HG02623 (cell line): ENCODE data around the gene XPA.

Experiments
- ATAC-seq: cut with Tn5 transposase; IDR thresholded peaks from one replicate; pipeline ENCODE4 v1.9.1; 2021; ENCODE audit warnings: moderate library complexity; ENCODE audit not compliant: unreplicated experiment

Gene XPA

DNA sequence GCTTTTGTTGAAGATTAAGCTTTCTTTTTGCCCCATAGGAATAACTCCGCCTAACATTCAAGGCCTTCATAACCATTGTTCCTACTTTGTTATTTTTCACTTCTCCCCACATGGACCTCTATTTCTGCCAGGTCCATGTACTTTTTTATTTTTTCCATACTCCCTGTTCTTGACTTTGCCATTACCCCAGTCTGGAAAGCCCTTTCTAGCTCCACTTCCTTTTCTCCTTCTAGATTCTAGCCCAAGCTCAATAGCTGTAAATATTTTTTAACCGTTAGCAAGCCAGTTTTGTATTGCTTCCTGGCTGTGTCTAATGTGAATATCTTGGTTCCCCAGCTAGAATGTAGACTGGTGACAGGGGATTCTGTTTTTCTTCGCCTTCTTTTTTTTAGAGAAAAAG, 37.4 kb downstream of the XPA start:
- ATAC-seq = no peak

DNA sequence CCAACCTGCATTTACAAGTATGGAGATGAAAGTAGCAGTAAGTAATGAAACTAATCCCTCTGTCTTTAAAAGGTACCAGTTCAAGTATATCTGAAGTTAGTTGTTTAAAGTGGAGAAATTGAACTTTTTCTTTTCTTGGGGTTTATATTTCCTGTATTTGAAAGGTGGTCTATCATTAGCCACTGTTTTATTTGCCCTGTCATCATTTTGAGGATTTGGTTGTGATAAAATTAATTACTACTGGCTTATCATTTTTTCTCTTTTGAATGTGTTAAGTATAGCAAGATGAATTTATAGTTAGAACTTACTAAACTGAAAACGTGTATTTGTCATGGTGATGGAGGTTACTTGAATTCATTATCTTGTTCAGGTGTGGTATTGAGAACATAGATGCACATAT, 38.4 kb downstream of the XPA start:
- no peak for ATAC-seq

DNA sequence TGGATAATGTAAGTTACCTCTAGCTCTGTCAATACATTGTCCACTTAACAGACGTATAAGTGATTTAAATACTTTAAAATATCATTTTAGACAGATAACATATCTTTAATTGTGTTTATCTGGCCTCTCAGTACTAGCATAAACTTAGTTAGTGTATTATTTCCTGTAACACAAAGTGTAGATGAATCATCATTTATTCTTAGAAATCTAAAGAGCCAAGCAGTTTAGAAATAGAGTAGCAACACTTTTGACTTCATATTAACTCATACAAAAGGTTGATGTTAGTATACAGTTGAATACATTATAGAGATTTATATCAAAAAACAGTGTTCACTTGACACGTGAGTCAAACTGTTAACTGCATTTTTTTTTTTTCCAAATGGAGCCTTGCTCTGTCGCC, 45.5 kb downstream of the XPA start:
- no peak for ATAC-seq

DNA sequence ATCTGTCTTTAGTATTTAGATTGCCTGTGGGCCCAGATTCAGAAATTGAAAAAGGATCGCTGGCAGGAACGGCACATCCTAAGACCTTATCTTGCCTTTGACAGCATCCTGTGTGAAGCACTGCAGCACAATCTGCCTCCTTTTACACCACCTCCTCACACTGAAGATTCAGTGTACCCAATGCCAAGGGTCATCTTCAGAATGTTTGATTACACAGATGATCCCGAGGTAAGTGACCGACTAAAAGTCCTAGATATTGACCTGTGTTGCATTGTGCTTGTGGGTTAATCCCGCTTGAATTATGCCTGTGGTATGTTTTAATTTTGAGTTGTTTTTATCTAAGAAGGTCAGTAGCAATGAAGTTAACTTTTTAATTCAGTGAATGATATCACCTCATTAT, 49.1 kb downstream of the XPA start:
- no peak for ATAC-seq

DNA sequence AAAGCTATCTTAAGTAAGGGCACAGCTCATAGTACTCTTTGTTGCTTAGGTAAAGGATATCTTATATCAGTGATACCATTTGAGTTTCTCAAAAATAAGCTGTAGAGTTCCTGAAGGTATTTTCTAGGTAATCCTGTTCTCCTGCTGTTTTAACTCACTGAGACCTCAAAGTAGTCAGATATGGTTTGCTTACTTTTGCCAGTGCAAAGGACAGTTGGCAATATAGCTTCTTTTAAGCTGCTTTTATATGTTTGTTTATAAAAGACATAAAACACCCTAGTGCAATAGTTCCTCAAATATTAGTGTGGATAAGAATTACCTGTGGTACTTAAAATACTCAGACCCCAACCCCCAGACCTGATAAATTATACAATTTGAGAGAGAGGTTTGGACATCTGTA, 51.4 kb downstream of the XPA start:
- no peak for ATAC-seq

DNA sequence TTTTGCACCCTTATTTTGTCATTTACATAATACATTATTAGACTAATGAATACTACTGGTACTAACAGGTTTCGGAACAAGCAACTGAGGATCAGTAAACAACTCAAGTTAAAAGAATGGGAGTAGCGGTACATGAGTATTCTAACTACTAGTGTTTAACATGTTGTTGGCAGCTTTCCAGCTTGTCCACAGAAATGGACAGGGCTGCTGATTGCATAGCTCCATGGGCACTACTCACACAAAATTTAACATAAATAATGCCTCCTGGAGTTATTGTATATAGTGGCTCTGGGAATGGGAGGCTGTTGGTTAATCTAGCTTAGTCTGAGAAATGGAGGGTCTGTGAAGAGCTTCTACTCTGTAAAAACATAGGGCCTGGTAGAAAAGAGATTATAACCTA, 56.8 kb downstream of the XPA start:
- ATAC-seq = no peak

DNA sequence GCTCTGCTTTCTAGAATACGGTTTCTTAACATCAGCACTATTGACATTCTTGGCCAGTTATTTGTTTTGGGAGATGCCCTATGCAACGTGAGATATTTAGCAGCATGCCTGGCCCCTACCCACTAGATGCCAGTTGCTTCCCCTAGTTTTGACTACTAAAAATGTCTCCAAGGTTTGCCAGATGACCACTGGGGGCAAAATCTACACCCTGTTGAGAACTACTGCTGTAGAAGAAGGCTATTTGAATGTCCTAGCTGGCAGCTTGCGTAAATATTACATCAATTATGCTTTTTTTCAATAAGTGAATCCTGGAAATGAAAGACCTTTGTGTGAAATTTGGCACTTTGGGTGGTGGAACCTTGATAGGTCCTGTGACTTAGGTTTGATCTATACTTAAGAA, 58.5 kb downstream of the XPA start:
- no peak for ATAC-seq

DNA sequence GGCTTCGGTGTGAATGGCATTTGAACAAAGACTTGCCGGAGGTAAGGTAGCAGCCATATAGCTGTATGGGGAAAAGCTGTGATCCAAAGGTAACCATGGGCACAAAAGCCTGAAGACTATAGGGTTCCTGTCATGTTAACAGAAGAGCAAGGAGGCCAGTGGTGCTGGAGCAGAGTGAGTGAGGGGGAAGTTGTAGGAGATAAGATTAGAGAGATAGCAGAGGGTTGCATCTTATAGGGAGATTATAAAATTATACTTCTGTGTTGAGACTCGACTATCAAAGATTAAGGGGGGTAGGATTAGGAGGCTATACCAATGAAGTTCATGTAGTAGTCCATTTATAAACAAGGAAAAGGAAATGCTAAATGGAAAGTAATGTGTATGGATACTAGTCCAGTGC, 60.2 kb downstream of the XPA start:
- no peak for ATAC-seq

DNA sequence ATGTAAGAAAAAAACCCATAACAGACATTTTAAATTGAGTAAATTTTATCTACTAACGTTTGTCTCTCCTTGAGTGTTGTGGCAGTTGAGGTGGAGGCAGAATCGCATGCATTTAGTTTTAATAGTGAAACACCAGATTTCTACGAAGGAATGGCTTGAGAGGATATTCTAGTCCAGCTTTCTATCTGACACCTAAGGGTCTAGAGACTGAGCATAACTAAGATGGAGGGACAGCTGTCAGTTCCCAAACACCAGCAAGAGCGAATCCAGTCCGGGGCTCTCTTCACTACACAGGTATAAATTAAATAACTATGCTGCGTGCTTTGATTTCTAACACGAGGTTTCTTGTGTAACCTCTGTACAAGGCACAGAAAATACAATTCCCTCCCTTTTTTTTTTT, 62.1 kb downstream of the XPA start:
- ATAC-seq = no peak

DNA sequence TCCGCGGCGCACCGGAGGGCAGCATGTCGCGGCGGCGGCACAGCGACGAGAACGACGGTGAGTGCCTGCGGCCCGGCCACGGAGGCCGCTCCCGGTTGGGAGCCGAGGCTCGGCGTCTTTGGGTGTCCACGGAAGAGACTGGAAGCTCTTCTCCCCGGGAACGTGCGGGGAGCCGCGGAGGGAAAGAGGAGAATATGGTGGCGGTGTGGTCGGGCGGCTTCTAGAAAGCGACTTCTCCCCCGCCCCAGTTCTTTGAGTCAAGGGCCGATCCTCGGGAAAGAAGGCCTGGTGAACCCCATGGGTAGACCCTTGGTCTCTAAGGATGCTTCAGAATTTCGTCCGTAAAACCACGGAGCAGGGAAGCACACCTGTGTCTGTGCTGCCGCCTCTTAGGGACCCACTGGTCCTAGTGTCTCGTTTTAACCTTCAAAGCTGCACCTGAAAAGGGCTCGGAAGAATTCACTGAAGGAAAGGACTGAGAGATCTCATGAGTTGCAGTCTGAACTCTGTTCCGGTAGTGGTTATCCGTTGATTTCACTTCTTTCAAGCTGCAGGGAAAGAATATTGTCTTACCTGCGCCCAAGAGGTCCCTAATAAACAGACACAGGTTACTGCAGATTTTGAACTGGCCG, 63.2 kb downstream of the XPA start:
- ATAC-seq = peak; percentile 0

DNA sequence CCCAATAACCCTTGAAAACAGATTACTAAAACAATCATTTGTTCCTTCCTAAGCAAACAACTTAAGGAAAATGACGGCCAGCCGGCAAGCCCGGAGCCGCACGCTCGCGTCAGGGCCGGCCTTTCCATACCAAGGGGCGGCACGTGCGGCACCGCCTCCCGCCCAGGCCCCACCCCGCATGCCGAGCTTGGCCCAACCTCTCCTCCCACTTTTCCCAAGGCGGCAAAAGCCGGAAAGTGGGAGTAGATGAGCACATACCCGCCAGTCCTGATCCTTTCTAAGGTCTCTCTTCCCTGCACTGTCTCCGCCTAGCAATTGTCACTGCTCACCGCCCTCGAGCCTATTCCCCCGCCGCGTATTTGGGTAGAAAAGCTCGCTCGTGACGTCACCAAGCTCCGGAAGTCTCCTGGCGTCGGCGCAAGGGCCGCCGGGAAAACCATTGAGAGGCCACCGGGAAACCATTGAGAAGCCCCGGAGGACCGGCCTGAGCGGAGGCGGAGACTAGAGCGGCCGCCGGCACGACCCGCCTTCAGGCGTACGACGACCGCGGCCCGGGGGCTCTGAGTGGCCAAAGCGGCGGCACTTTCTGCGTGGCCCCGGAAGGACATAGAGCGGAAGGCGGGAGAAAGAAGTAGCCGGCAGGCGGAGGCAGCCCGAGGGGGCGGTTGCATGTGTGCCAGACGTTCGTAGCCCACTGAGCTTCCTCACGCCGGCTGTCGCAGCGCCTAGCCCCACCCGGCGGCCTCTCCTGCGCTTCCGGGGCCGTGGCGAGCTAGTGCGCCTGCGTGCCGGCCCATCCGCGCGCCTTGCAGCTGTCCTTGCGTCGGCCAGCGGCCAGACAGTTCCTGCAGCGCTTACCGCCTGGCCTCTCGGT, 63.9 kb downstream of the XPA start, which contains the start of the genes NCBP1 and TSTD2:
Gene NCBP1, plus strand, starts transcription at position 837 of the 874 bp plus-strand sequence. CDS start 61 bp downstream, outside the sequence.
Gene TSTD2, minus strand, starts transcription at position 384 of the 874 bp plus-strand sequence. CDS start 5,806 bp downstream, outside the sequence.
- ATAC-seq = peak; percentile 86

DNA sequence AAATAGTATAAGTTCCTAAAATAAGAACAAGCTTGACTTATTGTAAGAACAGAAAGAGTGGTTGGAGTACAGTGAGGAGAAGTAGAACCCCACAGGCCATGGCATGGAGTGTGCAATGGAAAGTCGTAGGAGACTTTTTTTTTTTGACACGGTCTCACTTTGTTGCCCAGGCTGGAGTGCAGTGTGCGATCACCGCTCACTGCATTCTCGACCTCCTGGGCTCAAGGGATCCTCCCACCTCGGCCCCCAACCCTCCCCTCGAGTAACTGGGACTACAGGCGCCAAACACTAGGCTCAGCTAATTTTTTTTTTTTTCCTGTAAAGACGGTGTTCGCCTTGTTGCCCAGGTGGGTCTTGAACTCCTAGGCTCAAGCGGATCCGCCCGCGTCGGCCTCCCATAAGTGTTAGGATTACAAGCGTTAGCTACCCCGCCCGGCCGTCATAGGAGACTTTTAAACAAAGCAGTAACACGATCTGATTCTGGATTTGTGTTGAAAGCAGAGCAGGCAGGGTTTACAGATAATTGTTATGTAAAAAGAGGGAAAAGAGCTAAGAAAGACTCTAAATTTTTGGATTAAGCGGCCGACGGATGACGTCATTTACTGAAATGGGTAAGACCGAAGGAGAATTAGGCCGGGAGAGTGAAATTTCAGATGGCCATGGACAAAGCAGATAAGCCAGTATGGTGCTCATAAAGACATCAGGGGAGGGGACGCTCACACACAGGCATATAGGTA, 64.7 kb downstream of the XPA start:
- peak; percentile 6 for ATAC-seq

DNA sequence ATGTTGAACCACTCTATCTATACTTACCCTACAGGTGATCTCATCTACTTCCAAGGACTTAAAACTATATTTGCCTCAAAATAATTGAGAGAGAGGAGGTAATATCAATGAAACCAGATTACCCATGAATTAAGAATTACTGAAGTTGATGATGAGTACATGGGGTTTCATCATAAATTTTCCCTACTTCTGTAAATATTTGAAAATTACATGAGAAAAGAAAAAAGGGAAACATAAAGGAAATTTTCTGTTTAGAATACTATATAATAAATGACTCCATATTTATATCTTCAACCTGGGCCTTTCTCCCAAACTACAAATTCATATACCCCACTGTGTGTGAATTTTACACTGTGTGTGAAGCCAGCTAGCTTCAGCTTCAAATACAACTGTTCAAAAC, 66.5 kb downstream of the XPA start:
- no peak for ATAC-seq

DNA sequence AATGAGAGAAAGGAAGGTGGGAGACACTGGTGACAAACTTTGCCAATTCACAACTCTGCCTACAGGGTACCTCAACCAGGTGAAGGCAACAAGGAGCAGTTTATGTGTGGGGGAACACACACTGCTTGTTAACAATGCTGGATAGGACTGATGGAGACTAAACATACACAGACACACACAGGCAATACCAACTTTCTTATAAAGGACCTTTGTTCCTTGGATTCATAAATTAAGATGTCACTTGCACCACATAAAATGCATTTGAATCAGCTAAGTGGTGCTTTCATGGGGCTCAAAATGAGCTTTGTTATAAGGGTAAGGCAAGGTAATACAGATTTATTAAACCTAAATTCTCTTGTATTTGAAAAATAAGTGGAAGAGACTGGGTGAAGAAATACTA, 68.0 kb downstream of the XPA start:
- no peak for ATAC-seq

DNA sequence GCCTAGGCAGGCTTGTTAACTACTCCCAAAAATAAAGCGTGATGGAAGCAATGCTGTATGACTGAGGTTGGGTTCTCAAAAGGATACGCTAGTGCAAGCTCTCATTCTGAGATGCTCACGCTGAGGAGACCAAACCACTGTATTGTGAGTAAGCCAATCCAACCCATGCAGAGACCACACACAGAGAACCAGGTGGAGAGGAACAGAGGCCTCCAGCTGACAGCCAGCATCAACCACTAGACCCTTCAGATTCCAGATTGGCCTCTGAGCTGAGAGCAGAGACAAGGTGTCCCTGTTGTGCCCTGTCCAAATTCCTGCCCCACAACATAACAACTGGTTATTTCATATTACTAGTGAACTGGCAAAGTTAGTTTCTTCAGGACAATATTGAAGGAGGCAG, 68.5 kb downstream of the XPA start:
- ATAC-seq = no peak

DNA sequence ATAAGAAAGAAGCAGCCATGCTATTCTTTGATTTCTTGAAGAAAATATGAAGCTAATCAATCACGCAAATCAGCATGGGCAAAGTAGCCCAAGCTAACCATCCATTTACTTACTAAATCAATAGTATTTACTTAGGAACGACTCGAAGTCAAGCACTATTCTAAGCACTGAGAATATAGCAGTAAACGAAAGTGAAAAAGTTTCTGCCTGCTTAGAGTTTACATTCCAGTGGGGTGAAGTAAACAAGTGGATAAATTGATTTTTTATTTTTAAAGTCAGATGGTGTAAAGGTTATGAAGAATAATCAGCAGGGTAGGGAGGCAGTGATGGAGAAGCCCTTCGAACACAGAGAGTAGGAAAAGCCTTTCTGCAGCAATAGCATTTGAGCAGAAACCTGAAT, 69.5 kb downstream of the XPA start:
- ATAC-seq = no peak

DNA sequence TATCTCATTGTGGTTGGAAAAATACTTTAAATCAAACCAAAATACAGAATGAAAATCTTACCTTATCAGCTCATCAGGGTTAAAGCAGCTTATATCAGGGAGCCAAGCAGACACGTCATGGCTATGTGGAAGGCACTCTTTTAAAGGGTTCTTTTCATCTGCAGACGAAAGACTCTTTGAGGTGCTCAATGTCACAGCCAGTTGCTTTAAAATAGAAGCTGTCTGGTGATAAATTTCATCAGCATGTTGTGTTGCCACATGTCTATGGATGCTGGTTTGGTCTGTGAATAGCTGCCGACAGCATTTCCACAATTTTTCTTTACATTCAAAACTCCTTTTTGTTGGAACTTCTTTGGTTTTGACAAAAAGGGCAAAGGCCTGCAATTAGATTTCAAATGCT, 71.5 kb downstream of the XPA start:
- ATAC-seq = no peak
